Activated CD4-positive, alpha-beta memory T cell treated with anti-CD3 and anti-CD28 coated beads for 36 hours (primary cell): ENCODE results near the gene TCF4. TPM values are rescaled to one million over a fixed set of nuclear protein-coding genes. Genes with fewer than 3 reads are reported as not detected.

Experiments
- CTCF ChIA-PET: fragments of 350-600 bp; sonication (Branson Sonifier 250); formaldehyde crosslinking; loops from one replicate; lab custom pipeline; 2021; ENCODE audit warnings: antibody characterized with exemption, inconsistent platforms; lab: Charles Lee
- POLR2A ChIA-PET: fragments of 350-600 bp; sonication (Branson Sonifier 250); formaldehyde crosslinking; loops from one replicate; lab custom pipeline; 2021; ENCODE audit warnings: antibody characterized with exemption; lab: Charles Lee
- DNase-seq: peaks from one replicate; pipeline ENCODE4 v3.0.0-alpha.2; 2020
- H3K27ac Mint-ChIP-seq: one replicate; pipeline ENCODE4 v1.8.0; 2021; ENCODE audit warnings: mixed read lengths
- H3K27me3 Mint-ChIP-seq: one replicate; pipeline ENCODE4 v1.8.0; 2021; ENCODE audit warnings: mixed read lengths
- H3K36me3 Mint-ChIP-seq: one replicate; pipeline ENCODE4 v1.8.0; 2021; ENCODE audit warnings: mixed read lengths
- H3K4me1 Mint-ChIP-seq: one replicate; pipeline ENCODE4 v1.8.0; 2021; ENCODE audit warnings: low read depth, mixed read lengths
- H3K4me3 Mint-ChIP-seq: one replicate; pipeline ENCODE4 v1.8.0; 2021; ENCODE audit warnings: mild to moderate bottlenecking, mixed read lengths
- H3K9me3 Mint-ChIP-seq: one replicate; pipeline ENCODE4 v1.8.0; 2021; ENCODE audit warnings: mixed read lengths
- intact Hi-C: fragments of 100-400 bp; cut with micrococcal nuclease; formaldehyde crosslinking; loops from one replicate; pipeline ENCODE4 v1.15.1; 2023
- total RNA-seq, 2 experiments: library from RNA; stranded (reverse); gene quantifications; one replicate each; pipeline ENCODE4 v1.2.3, GENCODE V29; 2021

The TCF4 gene
- total RNA-seq, 2 experiments from 2014 or later, result not detected

DNA sequence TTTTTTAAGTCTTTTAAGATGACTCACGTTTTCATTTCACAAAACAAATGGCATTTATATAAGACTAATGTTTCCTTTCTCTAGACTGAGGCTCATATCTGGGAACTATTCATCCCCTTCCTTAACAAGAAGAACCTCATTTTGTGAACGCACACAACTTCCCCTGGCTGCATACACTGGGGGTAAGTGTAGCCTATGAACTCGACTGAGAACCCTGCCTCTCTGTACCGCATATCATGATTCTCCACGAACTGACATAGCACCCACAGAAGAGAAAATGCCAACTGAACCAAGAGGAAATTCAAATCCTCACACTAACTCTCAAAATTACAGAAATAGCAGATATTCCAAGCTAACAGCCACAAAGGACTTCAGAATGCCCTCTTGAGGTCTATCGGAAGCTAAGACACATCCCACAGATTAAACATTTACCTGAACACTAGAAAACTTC is 236.7 kb downstream of the TCF4 start:
- DNase-seq, result no peak
- no peaks in the 10 kb centered on the region for H3K36me3 Mint-ChIP-seq
- no peaks in the 10 kb centered on the region for H3K9me3 Mint-ChIP-seq
- ChIA-PET CTCF (no interaction called here), POLR2A (no interaction called here)
- intact Hi-C loops, result no loop called here
- H3K4me3 Mint-ChIP-seq, result no peak overlapping the region
- no peak overlapping the region for H3K27ac Mint-ChIP-seq
- H3K27me3 Mint-ChIP-seq, result peaks cover 6% of the 10 kb centered on the region
- H3K4me1 Mint-ChIP-seq, result no peaks in the 10 kb centered on the region

DNA sequence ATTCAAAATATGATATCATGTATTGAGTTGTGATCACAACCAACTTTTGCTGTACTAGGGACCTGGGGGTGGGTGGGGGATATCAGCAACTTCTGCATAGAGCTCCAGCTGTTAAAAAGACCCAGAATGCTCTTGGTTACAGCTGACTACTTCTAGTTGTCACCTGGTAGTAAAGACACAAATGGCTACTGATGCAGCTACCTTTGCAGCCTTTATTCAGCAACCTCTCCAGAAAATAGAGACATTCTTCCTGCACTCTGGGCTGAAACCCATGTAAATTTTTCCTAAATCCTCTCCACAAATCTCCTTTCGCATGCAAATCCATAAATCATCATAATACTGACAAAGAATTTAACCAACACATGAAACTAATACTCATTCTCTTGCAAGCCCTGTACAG is 238.3 kb downstream of the TCF4 start:
- intact Hi-C loops, result no loop called here
- CTCF ChIA-PET, result no interaction called here
- POLR2A ChIA-PET, result no interaction called here
- H3K4me1 Mint-ChIP-seq, result no peaks in the 10 kb centered on the region
- H3K27me3 Mint-ChIP-seq, result peaks cover 6% of the 10 kb centered on the region
- H3K27ac Mint-ChIP-seq, result no peak overlapping the region
- no peak overlapping the region for H3K4me3 Mint-ChIP-seq
- DNase-seq, result no peak
- H3K9me3 Mint-ChIP-seq, result no peaks in the 10 kb centered on the region
- H3K36me3 Mint-ChIP-seq, result no peaks in the 10 kb centered on the region

DNA sequence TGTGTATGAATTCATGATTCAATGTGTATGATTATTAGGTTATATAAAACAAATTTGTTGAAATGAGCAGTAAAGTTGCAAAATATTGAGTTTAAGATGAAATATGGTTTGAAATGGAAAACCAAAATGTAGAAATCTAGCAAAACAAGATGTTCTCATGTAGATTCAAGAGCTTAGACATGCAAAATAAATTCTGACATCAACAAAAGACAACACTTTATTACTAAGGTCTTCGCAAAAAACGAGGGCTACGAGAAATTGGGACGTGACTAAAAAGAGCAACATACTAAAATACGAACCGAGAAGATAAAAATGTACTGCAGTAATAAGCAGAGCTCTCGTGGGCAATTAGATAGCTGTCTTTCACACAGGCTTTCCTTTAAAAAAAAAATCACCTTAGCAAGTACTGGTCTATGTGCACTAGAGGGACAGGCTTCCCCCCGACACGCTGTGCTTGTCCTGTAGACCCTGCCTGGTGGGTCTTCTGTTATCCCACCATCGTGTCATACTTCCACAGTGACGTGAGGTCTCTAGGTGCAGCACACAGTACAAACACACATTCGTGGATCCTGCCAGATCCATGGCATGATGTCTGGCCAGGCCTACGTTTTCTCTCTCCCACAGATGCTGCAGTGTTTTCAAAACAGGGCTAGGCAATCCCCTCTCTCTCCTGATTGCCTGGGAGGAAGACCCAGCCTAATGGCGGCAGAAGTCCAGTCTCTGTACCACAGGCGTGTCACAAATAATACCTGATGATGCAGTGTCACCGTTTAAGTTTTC is 240.8 kb downstream of the TCF4 start:
- no peak for DNase-seq
- Mint-ChIP-seq H3K27me3 (peaks cover 6% of the 10 kb centered on the region), H3K36me3 (no peaks in the 10 kb centered on the region), H3K9me3 (no peaks in the 10 kb centered on the region), H3K4me3 (no peak overlapping the region), H3K4me1 (no peaks in the 10 kb centered on the region), H3K27ac (no peak overlapping the region)
- CTCF ChIA-PET, result no interaction called here
- POLR2A ChIA-PET, result no interaction called here
- intact Hi-C loops, result no loop called here

DNA sequence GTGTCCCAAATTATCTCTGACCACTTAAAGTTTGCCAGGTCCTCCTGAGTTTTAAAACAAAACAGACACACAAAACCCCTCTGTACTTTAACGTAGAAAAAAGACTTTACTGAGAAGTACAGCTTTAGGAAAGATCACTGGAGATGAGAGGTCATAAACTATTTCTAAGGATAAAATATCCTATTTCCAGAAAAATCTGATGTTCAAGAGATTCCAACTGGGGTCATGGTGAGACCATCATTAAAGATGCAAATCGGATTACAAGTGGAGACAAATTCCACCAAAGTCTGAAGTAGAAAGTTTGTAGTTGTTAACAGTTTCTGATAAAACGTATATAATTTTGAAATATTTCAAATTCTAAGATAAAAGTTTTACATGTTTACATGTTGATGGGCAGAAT is 241.6 kb downstream of the TCF4 start:
- intact Hi-C loops, result no loop called here
- CTCF ChIA-PET, result no interaction called here
- POLR2A ChIA-PET, result no interaction called here
- Mint-ChIP-seq H3K4me1 (no peaks in the 10 kb centered on the region), H3K4me3 (no peak overlapping the region), H3K36me3 (no peaks in the 10 kb centered on the region), H3K27me3 (peaks cover 5% of the 10 kb centered on the region), H3K9me3 (no peaks in the 10 kb centered on the region), H3K27ac (no peak overlapping the region)
- no peak for DNase-seq

DNA sequence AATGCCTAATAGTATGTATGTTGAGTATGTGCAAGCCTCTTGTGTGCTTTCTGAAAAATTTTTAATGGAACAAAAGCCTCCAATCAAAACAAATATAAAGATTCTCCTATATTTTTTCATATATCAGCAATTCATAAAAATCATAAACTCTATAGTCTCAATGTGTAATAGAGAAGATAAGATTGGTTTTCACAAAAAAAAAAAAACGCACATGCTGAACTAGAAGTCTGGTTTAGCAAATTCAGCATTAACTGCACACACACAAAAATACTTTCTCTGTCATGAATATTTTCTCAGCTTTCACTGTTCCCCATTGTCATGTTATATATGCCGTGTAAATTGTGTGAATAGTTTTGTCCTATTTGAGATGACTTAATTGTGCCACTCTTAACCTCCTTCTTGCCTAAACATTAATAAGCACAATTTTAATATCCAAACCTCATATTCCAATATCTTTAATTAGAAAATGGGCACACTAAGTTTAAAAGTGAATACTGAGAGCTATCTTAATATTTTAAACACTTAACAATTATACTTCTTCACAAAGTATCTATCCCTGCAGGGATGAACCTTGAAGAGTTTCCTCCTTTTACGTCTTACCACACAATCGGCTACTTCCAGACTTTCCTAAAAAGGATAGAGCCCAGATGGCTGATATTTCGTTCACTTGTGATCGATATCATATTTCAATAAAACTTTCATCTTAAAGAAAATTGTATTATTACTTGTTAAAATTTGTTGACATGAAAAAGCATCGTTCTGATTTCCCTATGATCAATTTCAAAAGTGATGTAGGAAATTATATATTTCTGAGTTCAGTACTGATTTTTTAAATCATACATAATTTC is 242.7 kb downstream of the TCF4 start:
- CTCF ChIA-PET, result no interaction called here
- no peak for DNase-seq
- H3K4me3 Mint-ChIP-seq, result no peak overlapping the region
- no peaks in the 10 kb centered on the region for H3K9me3 Mint-ChIP-seq
- POLR2A ChIA-PET, result no interaction called here
- H3K36me3 Mint-ChIP-seq, result no peaks in the 10 kb centered on the region
- intact Hi-C loops, result no loop called here
- H3K27ac Mint-ChIP-seq, result no peak overlapping the region
- H3K4me1 Mint-ChIP-seq, result no peaks in the 10 kb centered on the region
- peaks cover 3% of the 10 kb centered on the region for H3K27me3 Mint-ChIP-seq

DNA sequence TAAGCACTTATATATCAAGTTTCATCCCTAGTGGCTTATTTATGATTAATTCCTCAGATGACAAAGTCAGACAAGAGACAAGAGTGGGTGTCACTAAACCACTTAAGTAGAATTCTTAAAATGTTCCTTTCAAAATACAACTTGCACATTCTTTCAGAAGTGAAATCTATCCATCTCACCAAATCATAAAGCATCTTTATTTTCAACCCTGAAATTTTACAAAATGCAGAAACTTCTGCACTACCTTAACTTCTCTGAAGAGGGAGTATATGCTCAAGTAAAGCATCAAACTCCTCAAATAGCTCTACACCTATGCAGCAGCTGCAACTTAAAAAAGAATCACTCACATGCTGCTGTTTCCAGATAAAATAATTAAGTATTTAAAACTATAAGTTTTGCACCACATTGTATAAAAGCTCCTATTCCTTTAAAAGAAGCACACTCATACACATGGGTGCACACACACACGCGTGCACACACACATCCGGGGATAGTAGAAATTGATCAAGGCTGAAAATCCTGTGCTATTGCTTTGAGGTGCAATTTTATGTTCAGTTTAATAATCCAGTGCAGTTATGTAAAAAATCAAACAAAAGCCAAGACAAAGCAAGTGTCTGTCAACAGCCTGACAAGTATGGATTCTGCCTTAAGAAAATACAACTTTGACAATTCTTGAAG is 244.5 kb downstream of the TCF4 start:
- POLR2A ChIA-PET, result no interaction called here
- Mint-ChIP-seq H3K27me3 (peaks cover 3% of the 10 kb centered on the region), H3K27ac (no peak overlapping the region), H3K4me1 (no peaks in the 10 kb centered on the region), H3K4me3 (no peak overlapping the region), H3K36me3 (no peaks in the 10 kb centered on the region), H3K9me3 (no peaks in the 10 kb centered on the region)
- CTCF ChIA-PET, result no interaction called here
- intact Hi-C loops, result no loop called here
- DNase-seq, result no peak

DNA sequence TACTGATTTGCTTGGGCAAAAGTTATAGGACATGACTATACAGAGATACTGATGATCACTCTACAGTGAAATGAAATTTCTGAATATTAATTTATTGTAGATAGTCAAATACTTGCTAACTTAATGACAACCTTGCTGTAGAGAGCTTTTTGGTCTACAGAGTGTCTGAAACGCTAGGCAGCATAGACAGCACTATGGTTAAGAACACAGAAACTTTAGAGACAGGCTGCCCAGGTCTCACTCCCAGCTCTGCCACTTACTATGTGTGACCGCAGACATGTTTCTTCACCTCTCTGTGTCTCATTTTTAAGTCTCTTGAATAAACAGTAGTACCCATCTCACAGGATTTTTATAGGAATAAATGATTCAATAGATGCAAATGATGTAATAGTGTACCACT is 247.0 kb downstream of the TCF4 start:
- CTCF ChIA-PET, result interaction anchor here (1.0 kb wide), 1 partner anchor 118 kb away, joined by 3 read pairs; no protein-coding TSS in a partner anchor

DNA sequence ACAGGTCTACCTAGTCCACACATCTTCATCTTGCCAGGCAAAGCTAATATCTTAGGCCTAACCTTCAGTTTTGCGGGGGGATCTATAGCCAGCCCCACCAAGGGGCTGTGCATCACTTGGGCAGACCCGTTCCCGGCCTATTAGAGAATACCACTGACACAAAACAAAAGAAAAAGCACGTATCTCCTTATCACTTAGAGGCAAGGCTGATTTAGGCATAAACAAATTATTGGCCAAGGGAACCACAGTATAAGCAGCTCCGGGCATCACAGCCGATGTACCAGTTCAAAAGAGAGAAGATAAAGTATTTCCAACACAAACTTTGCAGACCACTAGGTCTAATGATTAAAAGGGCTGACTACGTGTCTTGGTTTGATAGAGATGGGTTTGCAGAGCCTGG is 248.0 kb downstream of the TCF4 start:
- Mint-ChIP-seq H3K4me3 (no peak overlapping the region), H3K4me1 (no peaks in the 10 kb centered on the region), H3K9me3 (no peaks in the 10 kb centered on the region), H3K27ac (no peak overlapping the region), H3K27me3 (peaks cover 2% of the 10 kb centered on the region), H3K36me3 (no peaks in the 10 kb centered on the region)
- DNase-seq, result no peak
- intact Hi-C loops, result no loop called here
- ChIA-PET CTCF (interaction anchor here (1.0 kb wide), 1 partner anchor 117 kb away, joined by 3 read pairs; no protein-coding TSS in a partner anchor), POLR2A (no interaction called here)

More for the DNA sequence above, 247.0 kb downstream of the TCF4 start:
- intact Hi-C loops, result no loop called here
- no peaks in the 10 kb centered on the region for H3K36me3 Mint-ChIP-seq
- no peaks in the 10 kb centered on the region for H3K9me3 Mint-ChIP-seq
- POLR2A ChIA-PET, result no interaction called here
- no peak overlapping the region for H3K4me3 Mint-ChIP-seq
- no peak for DNase-seq
- peaks cover 2% of the 10 kb centered on the region for H3K27me3 Mint-ChIP-seq
- H3K4me1 Mint-ChIP-seq, result no peaks in the 10 kb centered on the region
- no peak overlapping the region for H3K27ac Mint-ChIP-seq

DNA sequence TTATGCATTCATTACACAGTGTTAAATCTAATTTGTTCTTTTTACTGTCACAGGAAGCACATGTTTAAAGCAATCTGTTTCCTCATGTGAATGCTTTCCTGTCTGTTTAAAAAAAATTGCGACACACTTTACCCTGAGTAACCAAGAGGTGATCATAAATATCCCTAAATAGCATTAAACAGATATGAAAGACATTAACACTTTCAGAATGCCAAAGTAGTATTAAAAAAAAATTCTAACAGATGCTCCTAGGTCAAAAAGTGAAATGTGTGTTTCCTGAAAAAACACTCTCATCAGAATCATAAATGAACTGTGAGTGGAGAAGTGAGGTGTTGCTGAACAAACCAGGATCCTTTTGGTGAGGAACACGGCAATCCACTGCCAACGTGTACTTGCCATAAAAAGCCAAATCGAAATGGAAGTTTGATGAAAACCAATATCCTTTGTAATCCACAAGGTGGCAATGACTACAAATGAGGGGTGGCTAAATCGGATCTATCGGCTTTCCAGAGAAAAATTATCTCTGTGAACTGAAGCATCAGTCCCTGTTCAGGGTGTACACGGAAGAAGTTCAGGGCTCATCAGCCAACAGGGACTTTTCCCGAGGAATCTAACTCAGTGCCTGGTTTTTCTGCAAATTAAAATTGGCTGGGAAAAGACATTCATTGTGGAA is 248.9 kb downstream of the TCF4 start:
- intact Hi-C loops, result no loop called here
- H3K36me3 Mint-ChIP-seq, result no peaks in the 10 kb centered on the region
- no peak overlapping the region for H3K27ac Mint-ChIP-seq
- no peak for DNase-seq
- H3K27me3 Mint-ChIP-seq, result peaks cover 2% of the 10 kb centered on the region
- no peak overlapping the region for H3K4me3 Mint-ChIP-seq
- ChIA-PET CTCF (no interaction called here), POLR2A (no interaction called here)
- no peaks in the 10 kb centered on the region for H3K9me3 Mint-ChIP-seq
- H3K4me1 Mint-ChIP-seq, result no peaks in the 10 kb centered on the region

DNA sequence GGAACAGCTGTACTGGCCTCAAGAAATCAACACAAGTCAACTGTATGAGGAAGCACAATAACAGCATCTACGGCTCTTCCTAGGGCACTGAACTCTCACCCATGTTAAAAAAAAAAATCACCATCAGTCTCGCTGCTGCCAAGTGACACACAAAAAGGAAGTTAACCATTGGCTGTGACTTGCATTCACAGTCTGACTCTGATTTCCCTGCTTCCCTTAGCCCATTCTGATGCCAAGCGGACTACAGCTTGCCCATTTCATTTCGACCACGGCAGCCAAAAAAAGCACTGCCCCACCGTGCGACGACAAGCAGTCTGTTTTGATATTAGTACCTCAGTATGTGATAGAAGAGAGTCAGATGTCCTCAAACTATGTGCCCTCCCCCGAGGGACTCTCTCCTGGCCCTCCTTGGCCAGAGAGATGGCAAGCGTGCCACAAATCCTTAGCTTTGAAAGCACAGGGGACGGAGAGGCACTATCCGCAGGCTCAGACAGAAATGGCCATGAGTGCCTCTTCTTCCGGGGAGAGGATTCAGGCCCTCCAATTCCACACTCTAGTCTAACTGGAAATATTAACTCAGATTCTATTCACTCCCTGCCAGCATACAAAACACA is 250.0 kb downstream of the TCF4 start:
- no peak overlapping the region for H3K4me3 Mint-ChIP-seq
- POLR2A ChIA-PET, result no interaction called here
- intact Hi-C loops, result no loop called here

DNA sequence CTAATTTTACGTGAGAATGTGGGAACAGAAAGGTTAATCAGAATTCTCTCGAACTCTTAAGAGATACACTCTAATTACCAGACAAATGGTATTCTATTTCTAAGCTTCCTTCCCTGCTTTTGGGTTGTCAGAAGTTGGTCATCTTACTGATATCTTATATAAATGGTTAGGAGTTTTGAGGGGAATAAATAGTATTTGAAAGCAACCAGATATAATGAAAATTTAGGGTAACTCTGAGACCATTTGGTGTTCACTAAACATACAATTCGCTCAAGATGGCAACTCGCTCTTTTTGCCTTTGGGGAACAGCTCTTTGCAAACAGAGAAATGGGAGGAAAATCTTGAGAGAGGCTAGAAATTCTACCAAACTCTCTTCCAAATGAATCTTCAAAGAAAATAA is 250.9 kb downstream of the TCF4 start:
- CTCF ChIA-PET, result no interaction called here
- intact Hi-C loops, result no loop called here
- Mint-ChIP-seq H3K4me3 (no peak overlapping the region), H3K4me1 (no peaks in the 10 kb centered on the region), H3K36me3 (no peaks in the 10 kb centered on the region), H3K27me3 (no peaks in the 10 kb centered on the region), H3K9me3 (no peaks in the 10 kb centered on the region), H3K27ac (no peak overlapping the region)
- POLR2A ChIA-PET, result no interaction called here
- DNase-seq, result no peak

More for the DNA sequence above, 250.0 kb downstream of the TCF4 start:
- H3K9me3 Mint-ChIP-seq, result no peaks in the 10 kb centered on the region
- no peaks in the 10 kb centered on the region for H3K4me1 Mint-ChIP-seq
- H3K27me3 Mint-ChIP-seq, result no peaks in the 10 kb centered on the region
- no peak for DNase-seq
- CTCF ChIA-PET, result no interaction called here
- H3K36me3 Mint-ChIP-seq, result no peaks in the 10 kb centered on the region
- no peak overlapping the region for H3K27ac Mint-ChIP-seq
